Daoy (cell line): ENCODE measurements around the gene INHBB. TPM values are rescaled to one million over a fixed set of nuclear protein-coding genes. Genes with fewer than 3 reads are reported as not detected.
A peak's percentile ranks its signal among the peaks of the same experiment; 100 is the strongest.
"Not testable (repeated sequence)": the region's sequence is repeated elsewhere in the genome, so short reads cannot be mapped to it uniquely, and the experiment has no call there.

Experiments used
- DNase-seq: peaks from one replicate; pipeline ENCODE4 v3.0.0-alpha.2; 2015; ENCODE audit warnings: low read depth
- total RNA-seq: library from RNA; depleted of rRNA; stranded (reverse); fragments of >200 nt; shearing (Covaris generic); gene quantifications from 2 replicates; pipeline ENCODE4 v1.2.3, GENCODE V29; 2014

INHBB gene
- total RNA-seq, 1 experiment from 2014 or later, result 0.29 TPM

DNA sequence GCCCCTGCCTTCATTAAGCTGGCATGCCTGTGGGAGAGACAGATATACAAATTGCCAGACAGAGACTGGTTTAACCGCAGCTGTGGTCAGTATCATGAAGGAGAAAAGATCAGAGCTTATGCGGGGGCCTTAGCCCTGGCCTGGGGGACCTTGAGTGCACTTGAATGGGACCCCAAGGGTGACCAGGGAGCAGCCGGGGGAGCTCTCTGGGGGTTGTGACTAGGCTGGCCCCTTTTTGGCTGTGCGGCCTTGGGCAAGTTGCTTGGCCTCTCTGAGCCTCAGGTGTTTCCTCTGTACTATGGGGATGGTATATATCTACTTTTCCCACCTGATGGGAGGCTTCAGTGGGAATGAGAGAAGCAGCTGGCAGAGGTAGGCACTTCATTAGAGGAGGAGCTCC, 35.7 kb downstream of the INHBB start:
- no peak for DNase-seq

DNA sequence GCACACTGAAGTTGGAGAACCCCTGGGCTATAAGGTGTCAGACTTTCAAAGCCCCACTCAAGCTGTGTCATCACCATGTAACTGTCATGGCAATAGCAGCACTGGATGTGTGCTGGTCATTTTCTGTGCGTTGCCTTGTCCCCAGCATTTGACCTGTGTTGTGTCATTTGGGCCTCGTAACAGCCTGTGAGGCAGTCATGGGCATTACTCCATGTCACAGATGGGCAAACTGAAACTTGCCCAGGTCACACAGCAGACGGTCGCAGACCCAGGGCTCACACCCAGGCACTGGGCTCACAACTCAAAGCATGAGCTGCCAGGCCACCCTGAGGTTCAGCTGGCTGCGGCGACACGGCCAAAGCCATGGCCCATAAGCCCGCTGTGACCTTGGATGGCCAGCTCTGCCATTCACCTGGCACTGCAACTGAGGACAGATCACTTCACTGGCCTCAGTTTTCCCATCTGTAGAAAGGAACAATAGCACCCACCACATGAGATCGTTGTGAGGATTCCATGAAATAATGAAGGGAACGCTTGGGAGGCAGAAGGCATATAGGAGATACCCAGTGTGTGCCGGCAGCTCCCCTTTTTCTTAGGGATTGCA, 36.7 kb downstream of the INHBB start:
- no peak for DNase-seq

- no peak for DNase-seq
Measured at GRCh38 chr2:120383191-120383590, 37.3 kb downstream of the INHBB start.

GRCh38 chr2:120383631-120384340, 37.9 kb downstream of the INHBB start:
- DNase-seq, result no peak

DNA sequence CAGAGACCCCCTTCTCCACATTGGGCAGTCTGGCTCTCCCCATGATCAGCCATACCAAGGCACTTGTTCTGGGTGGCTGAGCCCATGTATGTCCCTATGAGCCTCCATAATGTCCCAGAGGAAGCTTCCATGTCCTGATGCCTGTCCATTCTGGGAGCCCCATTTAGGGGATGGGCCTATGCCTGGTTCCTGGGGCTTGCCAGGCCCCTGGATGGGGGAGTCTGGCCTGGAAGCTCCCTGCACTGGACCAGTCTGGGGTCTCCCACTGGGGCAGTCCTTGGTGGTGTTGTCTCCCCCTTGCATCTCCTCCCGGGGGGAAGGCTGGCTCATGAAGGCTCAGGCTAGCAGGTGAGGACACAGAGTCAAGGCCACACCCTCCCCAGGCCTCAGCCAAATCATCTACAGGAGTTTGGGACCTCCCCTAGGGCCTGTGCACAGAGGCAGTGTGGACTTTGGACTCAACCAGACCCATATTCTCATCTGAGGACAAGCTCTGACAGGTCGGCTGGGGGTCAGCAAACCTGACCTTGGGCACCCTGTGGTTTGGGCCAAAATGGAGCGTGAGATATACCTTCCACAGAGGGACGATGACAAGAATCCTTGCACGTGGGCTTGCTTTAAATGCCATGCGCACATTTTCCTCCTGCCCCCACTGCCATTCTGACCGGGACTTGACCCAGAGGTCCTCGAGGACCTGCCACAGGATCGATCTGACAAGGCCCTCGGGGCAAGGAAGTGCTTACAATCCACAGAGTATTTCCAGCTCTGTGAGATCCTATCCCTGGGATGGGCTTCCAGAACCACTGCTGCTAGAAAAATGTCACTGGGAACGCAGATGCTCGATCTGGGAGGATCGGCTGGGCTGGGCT, 38.8 kb downstream of the INHBB start:
- DNase-seq, result no peak

DNA sequence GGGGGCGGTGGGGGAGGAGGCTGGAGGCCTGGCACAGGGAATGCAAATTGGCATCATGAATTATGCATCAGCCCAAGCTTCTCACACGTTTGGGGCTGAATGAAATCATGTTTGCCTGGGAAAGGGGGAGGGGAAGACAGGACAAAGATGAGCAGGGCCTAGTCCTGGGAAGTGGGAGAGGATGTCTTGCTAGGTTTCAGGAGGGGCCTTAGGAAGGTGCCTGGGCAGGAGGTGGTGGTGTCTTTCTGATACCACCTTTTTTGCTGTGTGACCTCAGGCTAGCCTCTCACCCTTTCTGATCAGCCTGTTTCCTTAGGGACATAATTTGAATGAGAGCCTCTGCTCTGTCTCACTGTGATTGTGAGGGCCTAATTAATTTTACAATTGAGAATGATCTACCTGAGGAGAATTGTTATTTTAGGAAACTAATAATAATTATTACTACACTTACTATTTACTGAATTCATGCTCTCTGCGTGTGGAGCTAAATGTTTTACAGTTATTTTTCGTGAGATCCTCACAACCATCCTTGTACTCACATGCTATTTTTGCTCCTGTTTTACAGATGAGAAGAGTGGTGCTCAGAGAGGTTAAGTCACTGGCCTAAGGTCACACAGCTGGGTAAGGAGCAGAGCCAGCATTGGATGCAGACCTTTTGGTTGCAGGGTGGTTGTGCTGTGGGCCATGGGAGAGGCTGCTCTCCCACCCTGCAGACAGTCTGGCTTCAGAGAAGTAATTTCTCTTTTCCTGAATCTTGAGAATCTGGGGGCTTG, 39.6 kb downstream of the INHBB start:
- no peak for DNase-seq

DNA sequence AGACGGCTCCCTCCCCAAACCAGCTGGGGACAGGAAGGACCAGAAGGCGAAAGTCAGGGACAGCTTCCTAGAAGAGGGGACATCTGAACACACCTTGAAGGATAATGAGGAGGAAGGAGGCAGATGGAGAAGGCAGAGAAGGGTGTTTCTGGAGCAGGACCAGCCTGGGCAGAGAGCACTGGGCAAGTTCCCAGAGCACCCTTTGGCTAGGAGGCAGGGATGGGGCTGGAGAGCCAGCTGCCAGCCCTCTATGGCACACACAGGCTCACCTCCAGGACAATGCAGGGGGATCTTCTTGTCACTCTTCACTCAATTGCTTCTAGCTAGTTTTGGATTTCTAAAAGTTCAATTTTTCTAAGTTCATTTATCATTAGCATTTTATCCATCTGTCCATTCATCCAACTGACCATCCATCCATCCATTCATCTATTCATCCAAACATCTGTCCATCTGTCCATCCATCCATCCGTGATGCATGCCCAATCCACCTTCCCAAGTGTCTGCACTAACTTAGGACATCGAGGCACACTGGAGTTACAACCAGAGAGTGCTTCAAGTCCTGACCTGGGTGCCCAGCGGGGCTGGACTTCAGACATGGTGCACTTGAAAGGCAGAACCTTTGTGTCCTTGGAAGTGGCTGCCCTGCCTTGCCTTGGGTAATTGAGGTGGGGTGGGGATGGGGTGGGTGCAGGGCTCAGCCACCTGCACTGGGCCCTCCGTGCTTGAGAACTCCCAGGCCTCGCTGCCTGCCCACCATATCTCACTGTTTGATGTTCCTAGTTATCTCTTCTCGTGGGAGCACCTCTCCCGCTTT, 42.5 kb downstream of the INHBB start:
- DNase-seq, result no peak

- no peak for DNase-seq
Measured at GRCh38 chr2:120389036-120389391, 43.1 kb downstream of the INHBB start.

- DNase-seq, result no peak
Measured at GRCh38 chr2:120390381-120391055, 44.6 kb downstream of the INHBB start.

GRCh38 chr2:120391382-120391781, 45.4 kb downstream of the INHBB start:
- DNase-seq, result not testable (repeated sequence)

- DNase-seq, result no peak
Measured at GRCh38 chr2:120391911-120392665, 46.2 kb downstream of the INHBB start.

GRCh38 chr2:120392923-120393322, 47.0 kb downstream of the INHBB start:
- no peak for DNase-seq

- DNase-seq, result no peak
Measured at GRCh38 chr2:120393456-120393855, 47.5 kb downstream of the INHBB start.

GRCh38 chr2:120394764-120395163, 48.8 kb downstream of the INHBB start:
- no peak for DNase-seq

DNA sequence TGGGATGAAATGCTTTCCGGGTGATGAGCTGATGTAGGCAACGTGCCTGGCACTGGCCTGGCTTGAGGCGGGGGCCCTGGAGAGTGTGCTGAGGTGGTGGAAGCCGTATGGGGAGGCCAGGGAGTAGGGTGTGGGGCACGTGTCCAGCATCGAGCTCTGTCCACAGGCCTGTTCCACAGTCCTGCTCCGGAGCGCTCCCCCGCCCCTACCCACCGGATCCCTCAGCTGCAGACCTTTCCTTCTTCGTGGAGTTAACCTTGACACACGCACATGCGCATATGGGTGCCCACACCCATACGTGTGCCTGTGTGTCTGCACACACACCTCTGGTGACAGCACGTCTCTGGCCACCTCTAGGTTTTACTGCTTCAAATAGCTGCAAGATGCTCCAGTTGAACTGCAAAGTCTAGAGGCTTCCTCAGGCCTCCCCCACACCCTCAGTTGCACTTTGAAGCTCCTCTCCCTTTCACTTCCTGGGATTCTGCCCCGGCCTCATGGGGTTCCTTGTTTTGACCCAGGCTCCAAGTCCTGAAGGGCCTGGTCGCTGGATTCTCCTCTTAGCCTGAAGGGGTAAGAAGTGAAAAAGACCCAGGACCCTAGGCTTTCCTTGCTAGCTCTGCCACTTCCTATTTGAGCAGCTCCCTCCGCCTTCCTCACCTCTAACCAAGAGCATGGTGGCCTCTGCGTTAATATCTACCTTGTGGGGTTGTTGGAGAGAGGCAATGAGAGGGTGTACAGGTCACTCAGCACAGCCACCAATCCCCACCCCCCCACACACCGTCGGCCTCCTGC, 49.5 kb downstream of the INHBB start:
- no peak for DNase-seq

DNA sequence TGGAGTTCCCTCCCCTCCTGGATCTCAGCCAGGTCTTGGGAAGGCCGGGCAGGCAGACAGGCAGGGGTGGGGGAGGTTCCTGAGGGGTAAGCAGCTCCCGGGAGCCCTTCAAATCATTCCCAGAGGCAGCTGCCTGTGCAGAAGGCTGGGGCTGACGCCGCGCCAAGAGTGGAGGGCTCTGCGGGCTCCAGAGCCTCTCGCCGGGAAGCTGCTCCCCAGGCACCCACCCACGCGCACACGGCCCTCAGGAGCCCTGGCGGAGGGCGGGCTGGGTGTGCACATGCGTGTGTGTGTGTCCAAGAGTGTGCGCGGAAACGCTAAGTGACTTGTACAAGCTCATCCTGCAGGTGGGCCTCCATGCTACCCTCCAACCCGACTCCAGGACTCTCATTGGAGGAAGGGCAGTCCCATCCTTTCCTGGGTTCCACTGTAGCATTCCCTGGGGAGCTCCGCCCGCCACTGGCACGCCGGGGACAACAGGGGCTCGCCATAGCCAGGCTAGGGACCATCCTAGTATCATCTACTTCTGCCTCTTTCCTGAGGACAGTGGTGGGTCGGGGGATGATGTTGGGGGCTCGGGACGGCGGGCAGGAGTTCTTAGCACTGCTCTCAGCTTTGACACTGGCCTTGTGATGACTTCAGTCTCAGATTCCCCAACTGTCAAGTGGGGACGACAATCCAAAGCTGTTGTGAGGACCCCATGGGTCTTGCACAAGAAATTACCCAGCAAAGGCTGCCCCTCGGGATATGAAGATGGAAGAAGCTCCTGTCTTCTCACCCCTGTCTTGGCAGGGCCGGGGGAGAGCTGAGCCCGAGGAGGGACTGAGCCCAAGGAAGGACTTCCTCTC, 50.3 kb downstream of the INHBB start:
- DNase-seq, result no peak

DNA sequence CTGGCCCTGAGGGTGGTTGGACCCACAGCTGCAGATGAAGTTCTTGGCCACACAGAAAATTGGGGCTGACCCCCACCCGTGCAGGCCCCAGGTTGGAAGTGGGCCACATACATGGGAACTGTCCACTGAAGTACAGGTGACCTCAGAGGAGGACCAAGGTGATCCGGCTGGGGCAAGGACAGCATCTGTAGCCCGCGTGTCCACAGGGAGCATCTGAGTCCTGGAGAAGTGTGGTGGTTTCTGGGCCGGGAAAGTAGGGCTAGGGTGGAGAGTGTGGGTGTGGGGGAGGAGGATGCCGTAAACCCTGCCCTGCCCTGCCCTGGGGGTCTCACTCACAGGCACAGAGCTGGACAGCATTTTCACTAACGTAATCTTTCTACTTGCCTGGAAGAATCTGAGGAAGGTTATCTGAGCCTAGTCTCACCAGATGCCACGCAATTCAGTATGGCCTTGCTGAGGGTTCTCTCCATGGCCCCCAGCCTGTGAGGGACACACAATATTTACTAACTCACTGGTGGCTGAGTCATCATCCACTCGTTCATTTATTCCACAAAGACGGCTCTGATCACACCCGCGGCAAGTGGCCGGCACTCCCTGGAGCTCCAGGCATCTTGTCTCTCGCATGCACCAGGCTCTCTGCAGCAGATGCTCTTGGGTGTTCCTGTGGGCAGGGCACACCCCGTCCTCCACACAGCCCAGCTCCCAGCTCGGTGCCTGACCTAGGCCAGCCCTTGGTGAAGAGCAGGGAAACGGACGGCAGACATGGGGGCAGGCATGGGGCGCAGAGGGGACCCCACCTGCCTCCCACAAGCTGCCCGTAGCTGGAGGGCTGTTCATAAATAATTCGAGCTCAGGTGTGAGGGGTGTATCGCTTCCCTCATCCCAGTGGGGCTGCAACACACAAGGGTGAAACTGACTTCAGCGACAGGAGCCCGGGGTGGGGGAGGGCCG, 51.2 kb downstream of the INHBB start:
- peak; percentile 33 for DNase-seq
